ENCODE data around the gene PIANP.

Gene PIANP

DNA sequence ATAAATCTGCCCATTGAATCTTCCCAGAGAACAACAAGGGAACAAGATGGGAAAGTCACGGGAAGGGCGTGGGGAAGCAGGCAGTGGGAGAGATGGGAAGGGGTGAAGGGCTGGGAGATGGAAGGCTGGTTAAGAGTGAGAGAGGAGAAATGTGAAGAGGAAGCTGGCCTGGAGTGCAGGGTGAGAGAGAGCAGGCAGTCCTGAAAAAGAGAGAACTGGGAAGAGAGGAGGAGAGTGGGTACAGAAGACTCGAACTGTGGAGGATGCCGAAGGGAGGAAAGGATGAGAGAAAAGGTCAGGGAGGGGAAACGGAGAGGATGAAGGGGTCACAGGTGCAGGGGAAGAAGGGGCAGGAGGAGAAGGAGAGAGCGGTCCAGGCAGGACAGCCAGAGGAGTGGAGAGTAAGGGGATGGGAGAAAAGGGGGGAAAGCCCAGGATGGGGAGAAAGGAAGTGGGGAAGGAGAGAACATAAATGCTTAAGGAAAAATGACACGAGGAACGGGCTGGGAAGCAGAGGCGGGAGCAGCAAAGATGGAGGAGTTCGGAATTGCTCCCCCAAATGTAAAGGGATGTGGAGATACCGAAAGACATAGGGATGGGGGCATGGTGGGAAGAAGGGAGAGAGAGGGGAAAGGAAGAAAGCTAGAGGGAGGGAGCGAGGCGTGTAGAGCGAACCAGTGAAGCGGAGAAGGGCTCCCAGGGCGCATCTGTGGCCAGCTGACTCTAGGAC lies 1.2 kb downstream of the PIANP start:
- H3K36me3 Mint-ChIP-seq (ENCODE audit: low read depth) = peaks cover 2% of the 10 kb centered on the region
- H3K4me3 Mint-ChIP-seq = peak overlapping the region; percentile 85 to 90 (median 85)
- H3K4me1 Mint-ChIP-seq = peaks cover 8% of the 10 kb centered on the region
- peak overlapping the region; percentile 18 to 50 (median 44) for H3K27ac Mint-ChIP-seq
- no peaks in the 10 kb centered on the region for H3K9me3 Mint-ChIP-seq
- TF ChIP-seq, protein P1, sequence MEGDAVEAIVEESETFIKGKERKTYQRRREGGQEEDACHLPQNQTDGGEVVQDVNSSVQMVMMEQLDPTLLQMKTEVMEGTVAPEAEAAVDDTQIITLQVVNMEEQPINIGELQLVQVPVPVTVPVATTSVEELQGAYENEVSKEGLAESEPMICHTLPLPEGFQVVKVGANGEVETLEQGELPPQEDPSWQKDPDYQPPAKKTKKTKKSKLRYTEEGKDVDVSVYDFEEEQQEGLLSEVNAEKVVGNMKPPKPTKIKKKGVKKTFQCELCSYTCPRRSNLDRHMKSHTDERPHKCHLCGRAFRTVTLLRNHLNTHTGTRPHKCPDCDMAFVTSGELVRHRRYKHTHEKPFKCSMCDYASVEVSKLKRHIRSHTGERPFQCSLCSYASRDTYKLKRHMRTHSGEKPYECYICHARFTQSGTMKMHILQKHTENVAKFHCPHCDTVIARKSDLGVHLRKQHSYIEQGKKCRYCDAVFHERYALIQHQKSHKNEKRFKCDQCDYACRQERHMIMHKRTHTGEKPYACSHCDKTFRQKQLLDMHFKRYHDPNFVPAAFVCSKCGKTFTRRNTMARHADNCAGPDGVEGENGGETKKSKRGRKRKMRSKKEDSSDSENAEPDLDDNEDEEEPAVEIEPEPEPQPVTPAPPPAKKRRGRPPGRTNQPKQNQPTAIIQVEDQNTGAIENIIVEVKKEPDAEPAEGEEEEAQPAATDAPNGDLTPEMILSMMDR (IDR thresholded peaks at IDR 0.05; ENCODE audit: unreplicated experiment in 3 of 3) = no peak
- peaks cover 50% of the 10 kb centered on the region for H3K27me3 Mint-ChIP-seq (ENCODE audit: low read depth)

DNA sequence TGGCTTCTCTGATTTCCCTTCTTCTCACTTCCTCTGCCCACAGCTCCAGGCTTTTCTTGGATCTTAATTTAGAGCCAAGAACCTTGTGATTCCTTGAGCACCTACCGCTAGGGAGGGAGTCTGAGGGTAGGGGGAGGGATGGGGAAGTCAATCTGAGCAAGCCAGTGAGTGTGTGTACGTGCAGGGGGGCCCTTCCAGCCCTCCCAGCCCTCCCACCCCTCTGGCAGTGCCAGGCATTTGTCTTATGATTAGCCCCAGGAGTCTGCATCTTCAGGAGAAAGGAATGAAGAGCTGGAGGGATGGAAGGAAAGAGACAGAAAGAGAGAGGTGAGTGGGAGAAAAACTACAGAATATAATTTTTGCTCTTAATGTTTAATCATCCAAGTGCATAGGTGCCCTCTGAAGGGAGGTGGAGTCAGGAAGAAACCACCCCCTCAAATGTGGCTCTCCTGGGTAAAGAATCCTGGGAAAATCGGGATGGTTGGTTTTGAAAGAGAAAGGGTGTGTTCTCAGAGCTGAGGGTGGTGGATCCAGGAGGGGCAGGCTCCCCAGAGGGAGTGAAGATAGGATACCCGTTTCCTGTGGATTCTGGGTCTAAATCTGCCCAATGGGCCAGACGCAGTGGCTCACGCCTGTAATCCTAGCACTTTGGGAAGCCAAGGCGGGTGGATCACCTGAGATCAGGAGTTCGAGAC lies 2.1 kb downstream of the PIANP start:
- Mint-ChIP-seq H3K4me3 (peak overlapping the region; percentile 85 to 90 (median 85)), H3K27me3 (ENCODE audit: low read depth) (peaks cover 47% of the 10 kb centered on the region)

DNA sequence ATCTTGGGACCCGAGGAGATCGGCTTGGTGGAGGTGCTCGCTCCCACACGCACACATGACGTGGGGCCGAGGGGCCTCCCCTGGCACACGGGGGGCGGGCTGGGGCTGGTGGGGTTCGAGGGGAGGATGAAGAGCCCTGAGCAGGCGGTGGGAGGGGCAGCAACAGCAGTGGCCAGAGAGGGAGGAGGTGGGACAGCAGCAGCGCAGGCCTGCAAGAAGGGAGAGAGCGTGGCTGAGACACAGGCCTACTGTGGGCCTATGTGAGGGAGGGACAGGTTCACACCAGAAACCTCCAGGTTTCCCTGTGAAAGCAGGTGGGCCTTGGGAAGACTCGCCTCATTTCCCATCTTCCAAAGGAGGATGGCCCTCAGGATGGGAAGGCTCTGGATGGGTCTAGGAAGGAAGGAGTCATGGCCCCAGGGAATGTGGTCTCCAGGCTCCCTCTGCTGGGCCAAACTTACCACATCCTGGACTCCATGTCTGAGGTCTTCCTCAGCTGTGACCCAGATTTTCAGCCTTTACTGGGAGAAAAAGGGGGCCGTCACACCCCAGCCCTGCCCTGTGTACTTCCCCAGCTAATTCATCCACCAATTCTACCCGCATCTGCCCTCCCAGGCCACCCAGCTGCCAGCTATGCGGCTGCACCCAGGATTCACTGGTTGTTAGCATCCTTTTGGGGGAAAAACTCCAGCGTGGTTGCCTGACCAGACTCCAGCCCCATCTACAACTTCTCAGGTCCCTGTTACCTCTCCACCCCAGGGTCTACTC lies 2.8 kb downstream of the PIANP start:
- Mint-ChIP-seq H3K4me3 (peak overlapping the region; percentile 77 to 85 (median 77)), H3K27me3 (ENCODE audit: low read depth) (peaks cover 40% of the 10 kb centered on the region), H3K4me1 (peaks cover 14% of the 10 kb centered on the region), H3K9me3 (no peaks in the 10 kb centered on the region), H3K36me3 (ENCODE audit: low read depth) (peaks cover 4% of the 10 kb centered on the region), H3K27ac (peak overlapping the region in 1 of 3 experiments; percentile 38)
- TF ChIP-seq, protein P1 (IDR thresholded peaks at IDR 0.05; ENCODE audit: unreplicated experiment in 3 of 3) = peak; percentile 29 to 50 (median 48)

More for the DNA sequence above, 2.1 kb downstream of the PIANP start:
- TF ChIP-seq, protein P1 (IDR thresholded peaks at IDR 0.05; ENCODE audit: unreplicated experiment in 3 of 3) = no peak
- Mint-ChIP-seq H3K4me1 (peaks cover 9% of the 10 kb centered on the region), H3K9me3 (no peaks in the 10 kb centered on the region), H3K27ac (peak overlapping the region in 1 of 3 experiments; percentile 38), H3K36me3 (ENCODE audit: low read depth) (peaks cover 4% of the 10 kb centered on the region)

DNA sequence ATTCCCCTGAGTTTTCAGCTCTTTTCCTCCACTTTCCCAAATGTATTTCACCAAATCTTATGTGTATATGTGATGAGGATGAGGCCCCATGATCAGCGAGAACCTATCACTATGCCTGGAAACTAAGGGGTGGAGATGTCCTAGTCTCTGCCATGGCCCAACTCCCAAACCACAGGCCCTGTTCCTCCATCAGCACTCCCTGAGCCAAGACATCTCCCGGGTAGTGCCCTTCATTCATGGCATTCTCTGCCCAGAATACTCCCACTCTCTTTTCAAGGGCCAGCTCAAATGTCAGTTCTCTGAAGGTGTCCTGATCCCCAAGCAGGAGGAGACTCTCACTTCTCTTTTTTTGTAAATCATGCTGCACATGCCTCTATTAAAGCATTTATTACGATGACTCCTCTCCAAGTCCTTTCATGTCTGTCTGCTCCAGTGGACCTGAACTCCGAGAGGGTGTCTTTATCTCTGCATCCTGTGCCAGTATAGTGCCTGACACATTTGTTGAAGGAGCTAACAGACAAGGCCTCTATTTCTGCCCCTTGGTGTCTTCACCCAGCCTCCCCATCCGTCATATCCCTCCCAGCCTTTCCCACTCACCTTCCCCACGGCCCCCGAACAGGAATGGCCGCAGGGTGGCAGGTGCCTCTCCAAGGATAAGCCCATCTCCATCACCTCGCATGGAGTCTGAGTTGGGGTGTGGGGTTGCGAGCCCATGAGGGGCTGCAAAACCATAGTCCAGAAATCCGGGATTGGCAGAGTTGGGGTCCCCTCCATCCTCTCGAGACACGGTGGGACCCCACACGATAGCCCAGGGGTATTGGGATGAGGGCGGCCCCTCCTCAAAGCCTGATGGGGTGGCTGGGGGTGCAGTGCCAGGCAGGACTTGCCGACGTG lies 3.7 kb downstream of the PIANP start:
- peaks cover 18% of the 10 kb centered on the region for H3K4me1 Mint-ChIP-seq
- no peaks in the 10 kb centered on the region for H3K9me3 Mint-ChIP-seq
- H3K27ac Mint-ChIP-seq = no peak overlapping the region
- peaks cover 33% of the 10 kb centered on the region for H3K27me3 Mint-ChIP-seq (ENCODE audit: low read depth)
- H3K36me3 Mint-ChIP-seq (ENCODE audit: low read depth) = peaks cover 4% of the 10 kb centered on the region
- TF ChIP-seq, protein P1 (IDR thresholded peaks at IDR 0.05; ENCODE audit: unreplicated experiment in 3 of 3) = no peak
- peak overlapping the region in 2 of 3 experiments; percentile 5 to 16 for H3K4me3 Mint-ChIP-seq

DNA sequence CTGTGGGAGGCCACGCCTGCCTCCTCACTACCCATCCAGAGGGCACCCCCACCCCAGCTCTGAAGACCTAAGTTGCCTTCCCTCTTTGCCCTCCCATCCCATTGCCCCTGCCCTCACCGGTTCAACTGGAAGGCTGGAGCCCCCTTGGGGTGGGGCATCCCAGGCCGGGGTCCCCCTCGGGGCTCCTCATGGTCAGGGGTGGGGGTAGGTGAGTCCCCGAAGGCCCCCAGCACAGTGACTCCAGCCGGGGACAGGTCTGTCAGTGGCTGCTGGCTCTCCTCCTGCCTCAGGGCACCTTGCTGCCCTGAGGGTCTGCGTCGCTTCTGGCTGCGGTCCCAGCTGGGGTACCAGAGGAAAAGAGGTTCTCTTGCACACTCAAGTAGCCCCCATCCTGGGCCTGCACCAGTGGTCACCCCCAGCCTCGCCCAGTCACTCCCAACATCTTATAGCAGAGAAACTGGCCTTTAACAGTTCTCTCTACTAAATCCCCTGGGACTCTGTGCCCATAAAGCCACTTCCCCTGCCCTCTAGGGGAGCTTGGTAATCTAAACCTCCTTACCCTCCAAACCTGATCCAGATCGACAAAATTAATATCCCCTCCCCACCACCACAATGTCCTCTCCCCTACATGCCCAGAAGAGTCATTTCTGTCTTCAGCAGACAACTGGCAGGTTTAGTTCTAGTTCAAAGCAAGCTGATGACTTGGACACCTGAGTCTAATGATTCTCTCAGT lies 5.1 kb downstream of the PIANP start:
- H3K9me3 Mint-ChIP-seq = no peaks in the 10 kb centered on the region
- peaks cover 4% of the 10 kb centered on the region for H3K36me3 Mint-ChIP-seq (ENCODE audit: low read depth)
- peaks cover 21% of the 10 kb centered on the region for H3K27me3 Mint-ChIP-seq (ENCODE audit: low read depth)
- TF ChIP-seq, protein P1 (IDR thresholded peaks at IDR 0.05; ENCODE audit: unreplicated experiment in 3 of 3) = no peak
- peak overlapping the region in 1 of 3 experiments; percentile 30 for H3K27ac Mint-ChIP-seq
- peaks cover 18% of the 10 kb centered on the region for H3K4me1 Mint-ChIP-seq
- H3K4me3 Mint-ChIP-seq = peak overlapping the region in 1 of 3 experiments; percentile 29

Data from nephron (organoid).